RWPE2 (cell line): ENCODE data around the gene PGS1.

Source experiments
- ATAC-seq: fragments of 200-7000 bp; cut with Tn5 transposase; 3 replicates; pipeline ENCODE4 v1.9.1; 2021; ENCODE audit warnings: low read depth
- DNase-seq: peaks from one replicate; pipeline ENCODE4 v3.0.0-alpha.2; 2020; ENCODE audit warnings: low spot score
- H3K27ac ChIP-seq: fragments of 450-650 bp; 2 replicates; pipeline ENCODE4 v1.5.1; 2017; ENCODE audit warnings: mild to moderate bottlenecking; ENCODE audit not compliant: poor library complexity, severe bottlenecking
- H3K27me3 ChIP-seq: fragments of 250-450 bp; sonication (Bioruptor Pico); 2 replicates; pipeline ENCODE4 v1.5.1; 2021; ENCODE audit warnings: mild to moderate bottlenecking, moderate library complexity; ENCODE audit not compliant: insufficient read depth, poor library complexity, severe bottlenecking
- H3K36me3 ChIP-seq: fragments of 250-450 bp; sonication (Bioruptor Pico); 2 replicates; pipeline ENCODE4 v1.5.1; 2020; ENCODE audit warnings: low read depth, mild to moderate bottlenecking, moderate library complexity
- H3K4me1 ChIP-seq: fragments of 250-450 bp; sonication (Bioruptor Pico); 2 replicates; pipeline ENCODE4 v1.5.1; 2021; ENCODE audit warnings: mild to moderate bottlenecking, moderate library complexity; ENCODE audit not compliant: insufficient read depth, poor library complexity, severe bottlenecking
- H3K4me3 ChIP-seq: fragments of 250-450 bp; sonication (Bioruptor Pico); 2 replicates; pipeline ENCODE4 v1.5.1; 2021; ENCODE audit warnings: mild to moderate bottlenecking, moderate library complexity; ENCODE audit not compliant: severe bottlenecking
- H3K9me3 ChIP-seq: fragments of 250-450 bp; sonication (Bioruptor Pico); 2 replicates; pipeline ENCODE4 v1.5.1; 2021; ENCODE audit warnings: mild to moderate bottlenecking, moderate library complexity; ENCODE audit not compliant: severe bottlenecking
- CTCF ChIP-seq: fragments of 450-650 bp; IDR thresholded peaks from one replicate; pipeline ENCODE4 v1.5.1; 2017; ENCODE audit warnings: mild to moderate bottlenecking, moderate library complexity; ENCODE audit not compliant: poor library complexity, severe bottlenecking

The PGS1 gene

GRCh38 chr17:78364436-78365281, 13.8 kb upstream of the PGS1 start:
- H3K4me3 ChIP-seq: no peak overlapping the region
- no peak for TF ChIP-seq CTCF
- H3K36me3 ChIP-seq: no peaks in the 10 kb centered on the region
- ATAC-seq: no peak
- no peak for DNase-seq
- H3K9me3 ChIP-seq: no peaks in the 10 kb centered on the region
- no peaks in the 10 kb centered on the region for H3K4me1 ChIP-seq
- no peak overlapping the region for H3K27ac ChIP-seq
- H3K27me3 ChIP-seq: no peaks in the 10 kb centered on the region

- no peak overlapping the region for H3K27ac ChIP-seq
- H3K9me3 ChIP-seq: no peaks in the 10 kb centered on the region
- H3K36me3 ChIP-seq: no peaks in the 10 kb centered on the region
- ATAC-seq (no peak), DNase-seq (no peak)
- no peak overlapping the region for H3K4me3 ChIP-seq
- no peak for TF ChIP-seq CTCF
- no peaks in the 10 kb centered on the region for H3K4me1 ChIP-seq
- no peaks in the 10 kb centered on the region for H3K27me3 ChIP-seq
Observed at GRCh38 chr17:78365561-78366108, 12.8 kb upstream of the PGS1 start.

GRCh38 chr17:78366109-78366848, 12.2 kb upstream of the PGS1 start:
- H3K27ac ChIP-seq: no peak overlapping the region
- no peaks in the 10 kb centered on the region for H3K4me1 ChIP-seq
- no peak for DNase-seq

GRCh38 chr17:78367193-78367592, 11.3 kb upstream of the PGS1 start:
- DNase-seq (no peak), ATAC-seq (no peak)
- H3K27ac ChIP-seq: no peak overlapping the region
- H3K36me3 ChIP-seq: no peaks in the 10 kb centered on the region
- H3K4me1 ChIP-seq: no peaks in the 10 kb centered on the region
- no peak for TF ChIP-seq CTCF
- no peaks in the 10 kb centered on the region for H3K9me3 ChIP-seq
- no peak overlapping the region for H3K4me3 ChIP-seq
- no peaks in the 10 kb centered on the region for H3K27me3 ChIP-seq

More at GRCh38 chr17:78366109-78366848, 12.2 kb upstream of the PGS1 start:
- H3K9me3 ChIP-seq: no peaks in the 10 kb centered on the region
- no peak overlapping the region for H3K4me3 ChIP-seq
- TF ChIP-seq CTCF: no peak
- no peaks in the 10 kb centered on the region for H3K36me3 ChIP-seq
- no peaks in the 10 kb centered on the region for H3K27me3 ChIP-seq
- no peak for ATAC-seq
